Stimulated activated naive CD4-positive, alpha-beta T cell (primary cell): ENCODE results near the gene ZNF688.
"Not testable (repeated sequence)": the region's sequence is repeated elsewhere in the genome, so short reads cannot be mapped to it uniquely, and the experiment has no call there.

Source experiments
- DNase-seq, 6 experiments: peaks; one replicate each; lab custom pipeline; 2025; lab: John Stamatoyannopoulos, UW

ZNF688 gene

GRCh38 chr16:30533748-30534367 is 37.7 kb downstream of the ZNF688 start:
- peak in 1 of 6 experiments; percentile 54 for DNase-seq

GRCh38 chr16:30533146-30533522 is 38.4 kb downstream of the ZNF688 start:
- DNase-seq, result no peak

GRCh38 chr16:30532285-30533145 is 39.0 kb downstream of the ZNF688 start:
- DNase-seq, result no peak

GRCh38 chr16:30530163-30531037 is 41.1 kb downstream of the ZNF688 start:
- DNase-seq, result peak in 3 of 6 experiments; percentile 9 to 31 (median 17)

GRCh38 chr16:30528799-30529457 is 42.6 kb downstream of the ZNF688 start:
- DNase-seq, result no peak

- DNase-seq, result peak in 3 of 6 experiments; percentile 22 to 69 (median 63)
These were observed 43.8 kb downstream of the ZNF688 start for GRCh38 chr16:30527635-30528178.

GRCh38 chr16:30526823-30527634 is 44.5 kb downstream of the ZNF688 start:
- peak; percentile 58 to 85 (median 69) for DNase-seq

GRCh38 chr16:30526137-30526822 is 45.2 kb downstream of the ZNF688 start, which contains the start of gene ZNF768:
Gene ZNF768 (minus strand): TSS chr16:30526566. CDS start chr16:30526413, 153 bp downstream.
- DNase-seq, result peak in 2 of 6 experiments; percentile 44 to 53

- peak in 1 of 6 experiments; percentile 38 for DNase-seq
These were observed 45.7 kb downstream of the ZNF688 start for GRCh38 chr16:30525844-30526136.

GRCh38 chr16:30524575-30525568 is 46.6 kb downstream of the ZNF688 start:
- no peak for DNase-seq

- DNase-seq, result no peak
These were observed 47.5 kb downstream of the ZNF688 start for GRCh38 chr16:30523768-30524574.

- not testable (repeated sequence) for DNase-seq
These were observed 48.6 kb downstream of the ZNF688 start for GRCh38 chr16:30522702-30523463.

- DNase-seq, result no peak
These were observed 49.5 kb downstream of the ZNF688 start for GRCh38 chr16:30521873-30522641.

- DNase-seq, result no peak
These were observed 50.0 kb downstream of the ZNF688 start for GRCh38 chr16:30521476-30521872.
